GM19438 (cell line): ENCODE data around the gene ZNF697.
"Not testable (repeated sequence)": the region's sequence is repeated elsewhere in the genome, so short reads cannot be mapped to it uniquely, and the experiment has no call there.

Experiments
- ATAC-seq: cut with Tn5 transposase; IDR thresholded peaks from one replicate; pipeline ENCODE4 v1.9.1; 2021; ENCODE audit warnings: low read depth; ENCODE audit not compliant: unreplicated experiment

ZNF697 gene

DNA sequence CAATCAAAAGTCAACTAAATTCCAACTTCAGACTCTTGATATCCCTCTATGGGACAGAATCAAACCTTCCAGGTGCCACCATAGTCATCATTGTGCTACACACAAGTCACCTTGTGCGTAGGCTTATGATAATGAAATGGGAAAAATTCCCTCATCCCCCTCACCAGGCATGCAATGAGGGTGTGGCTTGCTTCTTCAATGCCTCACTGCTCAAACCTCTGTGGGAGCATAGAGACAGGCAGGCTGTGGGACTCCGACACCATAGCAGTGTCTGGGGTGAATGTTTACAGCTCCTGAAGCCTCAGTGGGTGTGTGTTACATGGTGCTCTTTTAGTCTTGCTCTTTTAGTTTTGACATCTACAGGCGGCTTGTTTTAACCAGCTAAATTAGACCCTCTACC, 42.4 kb downstream of the ZNF697 start:
- ATAC-seq = no peak

DNA sequence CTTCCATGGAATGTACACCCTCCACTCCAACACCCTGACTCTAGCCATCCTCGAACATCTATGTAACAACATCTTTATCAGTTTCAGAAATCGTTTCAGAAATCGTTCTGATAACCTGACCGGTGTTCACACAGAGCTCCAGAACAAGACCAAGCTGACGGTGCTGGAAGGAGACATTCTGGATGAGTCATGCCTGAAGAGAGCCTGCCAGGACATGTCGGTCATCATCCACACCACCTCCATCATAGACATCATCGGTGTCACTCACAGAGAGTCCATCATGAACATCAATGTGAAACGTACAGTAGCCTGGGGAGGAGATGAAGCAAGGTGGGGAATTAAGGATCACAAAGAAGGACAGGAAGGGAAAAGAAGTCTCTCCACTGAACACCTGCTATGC, 43.0 kb downstream of the ZNF697 start:
- ATAC-seq = not testable (repeated sequence)

DNA sequence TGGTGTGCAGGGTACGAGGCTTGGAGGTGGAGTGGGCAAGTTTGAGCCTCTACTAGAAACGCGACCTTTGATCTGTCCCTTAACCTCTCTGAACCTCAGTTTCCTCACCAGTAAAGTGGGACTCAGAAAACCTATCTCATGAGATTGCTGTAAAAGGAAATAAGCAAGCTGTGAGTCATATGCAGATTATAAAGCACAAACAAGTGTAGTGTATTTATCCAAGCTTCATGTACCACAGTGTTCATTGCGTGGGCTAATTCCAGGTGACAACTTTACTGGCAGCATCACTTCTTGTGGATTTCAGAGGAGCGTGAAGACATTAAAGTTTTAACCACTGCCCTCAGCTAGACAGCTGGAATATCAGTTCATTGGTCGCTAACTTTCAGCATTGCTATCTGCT, 44.4 kb downstream of the ZNF697 start:
- ATAC-seq = no peak

DNA sequence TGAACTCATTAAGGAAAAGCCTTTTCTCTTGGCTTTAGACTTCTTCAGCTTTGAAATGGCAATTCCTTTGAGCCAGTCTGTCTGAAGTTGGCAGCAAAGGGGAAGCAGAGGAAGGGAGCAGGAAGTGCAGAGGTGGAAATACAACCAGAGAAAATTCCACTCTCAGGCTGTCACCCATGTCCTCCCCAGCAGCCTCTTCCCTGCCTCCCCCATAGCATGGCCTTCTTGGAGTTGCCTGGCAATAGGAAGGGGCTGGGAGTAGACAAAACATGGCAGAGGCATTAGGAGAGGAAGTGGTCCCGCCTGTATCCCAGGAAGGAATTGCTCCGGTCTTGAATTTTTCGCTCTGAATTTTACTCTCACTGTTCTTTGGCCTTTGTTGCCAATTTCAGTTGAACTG, 44.8 kb downstream of the ZNF697 start:
- ATAC-seq = not testable (repeated sequence)

DNA sequence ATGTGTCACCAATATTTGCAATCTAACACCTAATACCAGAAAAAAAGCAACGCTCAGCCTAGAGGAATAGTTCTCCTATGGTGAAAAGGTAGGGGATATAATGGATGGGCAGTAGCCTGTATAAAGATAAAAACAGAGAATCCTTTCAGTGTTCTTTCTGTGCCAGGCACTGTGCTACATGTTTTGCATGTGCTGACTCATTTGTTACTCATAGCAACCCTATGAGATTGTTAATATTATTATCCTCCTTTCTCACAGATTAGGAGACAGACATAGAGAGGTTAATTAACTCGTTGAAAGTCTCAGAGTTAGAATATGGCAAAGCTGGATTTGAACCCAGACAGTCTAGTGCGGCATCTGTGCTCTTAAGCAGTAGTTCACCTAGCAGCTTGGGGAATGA, 45.3 kb downstream of the ZNF697 start:
- not testable (repeated sequence) for ATAC-seq

DNA sequence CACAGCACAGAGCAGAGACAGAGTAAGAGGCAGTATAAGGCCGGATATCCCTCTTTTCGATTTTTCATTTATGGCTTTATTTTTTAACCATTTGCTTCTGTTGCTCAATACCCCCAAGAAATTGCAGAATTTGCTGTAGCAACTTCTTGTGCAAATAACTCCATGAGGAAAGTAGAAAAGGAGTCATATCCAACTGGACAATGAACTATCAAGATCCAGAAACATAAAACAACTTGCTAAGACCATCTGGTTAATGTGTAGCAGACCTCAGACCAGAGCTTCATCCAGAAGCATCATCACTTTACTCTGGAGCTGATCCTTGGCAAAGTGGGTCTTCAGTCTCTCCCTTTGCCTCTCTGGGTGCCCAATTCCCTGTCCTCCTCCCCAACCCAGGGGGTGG, 45.9 kb downstream of the ZNF697 start:
- ATAC-seq = no peak

DNA sequence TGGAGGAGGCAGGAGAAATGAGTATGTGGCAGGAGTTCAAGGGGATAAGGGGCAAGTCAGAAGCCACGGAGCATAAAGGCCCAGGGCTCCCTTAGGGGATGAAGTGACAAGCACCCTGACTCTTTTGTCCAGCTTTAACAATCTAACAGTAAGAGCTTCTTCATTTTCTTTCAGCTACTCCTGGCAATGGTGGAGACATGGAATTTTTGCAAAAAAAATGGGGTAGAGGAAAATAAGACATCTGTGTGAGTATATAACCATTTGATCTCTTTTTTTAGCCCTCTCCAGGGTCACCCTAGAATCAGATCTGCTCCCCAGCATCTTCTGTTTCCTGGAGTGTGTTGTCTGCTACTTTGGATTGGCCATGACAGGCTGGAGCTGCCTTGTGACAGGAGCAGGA, 47.1 kb downstream of the ZNF697 start:
- no peak for ATAC-seq

DNA sequence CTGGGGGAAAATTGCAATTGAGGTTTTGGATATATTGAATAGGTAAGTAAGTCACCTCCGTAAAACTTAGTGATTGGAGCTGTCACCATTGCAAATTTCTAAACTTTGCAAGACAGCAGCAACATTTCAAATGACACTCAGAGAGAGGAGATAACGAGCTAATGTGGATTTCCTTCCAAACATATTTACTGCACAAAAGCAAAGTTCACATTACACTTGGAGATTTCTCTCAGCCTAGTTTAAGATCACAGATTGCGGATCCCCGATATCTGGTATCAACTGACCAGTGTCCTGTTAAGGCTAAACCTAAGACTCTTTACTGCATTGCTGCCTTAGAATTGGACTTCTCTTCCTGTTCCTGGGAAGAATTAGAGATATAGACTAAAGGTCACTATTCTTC, 47.5 kb downstream of the ZNF697 start:
- no peak for ATAC-seq

DNA sequence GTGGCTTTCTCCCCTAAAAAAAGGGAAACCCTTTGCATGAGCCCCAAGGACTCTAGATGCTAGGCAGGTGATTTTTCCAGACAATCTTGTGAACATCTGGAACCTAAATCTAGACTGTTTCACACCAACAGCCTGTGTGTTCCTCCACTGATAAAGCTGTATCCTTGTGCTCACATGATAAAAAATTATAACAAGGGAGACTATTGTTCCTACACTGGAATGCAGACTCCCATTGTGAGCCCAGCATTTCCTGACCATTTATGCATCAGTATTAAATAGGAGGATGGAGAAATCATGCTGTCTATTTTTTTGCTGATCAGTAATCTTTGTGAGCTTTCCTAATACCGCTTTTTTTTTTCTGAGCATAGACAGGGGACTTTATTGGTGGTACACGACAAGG, 52.5 kb downstream of the ZNF697 start:
- no peak for ATAC-seq

DNA sequence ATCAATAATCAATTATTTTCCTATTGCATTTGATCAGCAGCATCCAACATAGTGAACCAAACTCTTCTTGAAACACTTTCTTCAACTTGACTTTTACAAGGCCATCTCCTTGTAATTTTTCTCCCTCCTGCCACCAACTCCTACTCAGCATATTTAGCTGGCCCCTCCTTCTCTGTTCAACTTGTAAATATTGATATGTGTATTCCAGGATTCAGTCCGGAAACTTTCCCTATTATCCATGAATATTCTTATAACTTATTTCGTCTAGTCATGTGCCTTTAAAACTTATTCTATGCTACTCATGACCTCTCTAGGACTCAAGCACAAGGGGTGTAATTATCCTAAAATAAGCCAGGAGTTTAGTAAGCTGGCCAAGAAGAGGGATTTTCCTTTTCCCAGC, 52.9 kb downstream of the ZNF697 start:
- ATAC-seq = no peak

DNA sequence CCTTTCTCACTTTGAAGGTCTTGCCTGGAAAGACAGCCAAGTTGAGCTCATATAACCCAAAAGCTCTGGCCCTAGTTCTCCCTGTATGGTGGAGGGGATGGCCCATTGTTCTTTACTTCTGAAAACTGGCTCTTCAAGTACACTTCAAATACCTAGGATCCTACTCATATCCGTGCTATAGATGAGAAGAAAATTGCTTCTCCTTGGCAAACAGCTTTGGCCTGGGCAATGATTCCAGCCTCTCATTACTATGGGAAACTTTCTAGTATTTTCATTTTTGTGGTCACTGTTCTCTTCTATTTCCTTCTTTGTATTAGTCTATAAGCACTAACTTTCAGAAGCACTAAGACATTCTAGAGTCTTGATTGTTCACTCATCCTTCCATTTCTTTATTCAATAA, 53.7 kb downstream of the ZNF697 start:
- no peak for ATAC-seq

DNA sequence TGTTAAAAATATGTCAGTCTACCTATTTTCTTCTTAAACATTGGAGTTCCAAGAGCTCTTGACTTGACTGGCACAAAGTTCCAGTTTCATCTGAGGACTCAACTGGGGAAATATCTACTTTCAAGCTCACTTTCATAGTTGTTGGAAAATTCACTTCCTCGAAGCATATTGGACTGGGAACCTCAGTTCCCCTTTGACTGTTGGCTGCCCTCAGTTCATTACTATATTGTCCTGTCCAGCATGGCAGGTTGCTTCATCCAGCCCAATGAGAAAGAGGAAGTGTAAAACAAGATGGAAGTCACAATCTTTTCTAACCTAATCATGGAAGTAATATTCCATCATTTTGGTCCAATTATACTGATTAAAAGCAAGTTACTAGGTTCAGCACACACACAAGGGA, 54.3 kb downstream of the ZNF697 start:
- no peak for ATAC-seq

DNA sequence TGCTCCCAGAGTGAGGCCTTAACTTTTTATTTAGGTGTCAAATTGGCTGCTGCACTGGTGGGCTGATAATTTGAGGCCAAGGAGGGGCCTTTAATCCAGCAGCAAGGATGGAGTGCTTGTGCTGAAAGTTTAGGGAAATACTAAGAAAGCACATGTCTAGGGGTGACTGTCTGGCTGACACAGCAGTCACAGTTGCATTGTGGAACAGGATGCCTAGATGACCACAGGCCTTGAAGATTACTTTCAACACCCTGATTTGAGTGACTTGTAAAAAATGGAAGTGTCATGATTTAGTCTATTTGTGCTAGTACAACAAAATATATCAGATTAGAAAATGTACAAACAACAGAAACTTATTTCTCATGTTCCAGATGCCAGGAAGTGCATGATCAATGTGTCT, 57.7 kb downstream of the ZNF697 start:
- no peak for ATAC-seq

DNA sequence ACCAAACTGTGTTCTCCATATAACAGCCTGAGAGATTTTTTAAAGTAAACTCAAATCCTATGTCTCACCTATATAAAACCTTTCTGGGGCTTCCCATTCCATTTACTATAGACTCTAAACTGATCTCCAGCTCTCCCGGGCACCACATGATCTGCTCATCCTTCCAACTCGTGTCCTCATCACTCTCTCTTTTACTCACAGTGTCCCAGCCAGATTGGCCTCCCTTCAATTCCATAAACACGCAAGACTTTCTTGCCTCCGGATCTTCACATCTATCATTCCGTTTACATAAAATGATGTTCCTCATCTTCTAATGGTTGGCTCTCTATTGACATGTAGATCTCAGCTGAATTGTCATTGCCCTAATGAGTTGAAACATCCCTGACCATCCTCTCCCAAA, 59.4 kb downstream of the ZNF697 start:
- no peak for ATAC-seq

DNA sequence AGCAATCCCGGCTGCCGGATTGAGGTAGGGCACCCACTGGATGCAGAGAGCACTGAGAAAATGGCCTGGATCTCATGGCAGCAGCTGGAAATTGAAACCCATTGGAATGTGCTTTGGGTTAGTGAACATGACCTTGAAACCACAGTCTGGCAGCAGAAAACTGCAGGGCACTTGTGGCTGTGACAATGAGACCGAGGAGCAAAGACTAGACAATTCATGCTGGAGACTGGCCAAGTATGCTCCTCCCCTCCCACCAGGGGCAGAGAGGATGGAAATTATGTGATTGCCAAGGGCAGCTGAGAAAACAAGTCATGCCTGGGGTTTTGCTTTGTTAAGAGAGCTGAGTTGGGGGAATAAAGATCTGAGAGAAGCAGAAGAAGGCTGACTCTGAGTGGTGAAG, 60.7 kb downstream of the ZNF697 start:
- ATAC-seq = no peak

DNA sequence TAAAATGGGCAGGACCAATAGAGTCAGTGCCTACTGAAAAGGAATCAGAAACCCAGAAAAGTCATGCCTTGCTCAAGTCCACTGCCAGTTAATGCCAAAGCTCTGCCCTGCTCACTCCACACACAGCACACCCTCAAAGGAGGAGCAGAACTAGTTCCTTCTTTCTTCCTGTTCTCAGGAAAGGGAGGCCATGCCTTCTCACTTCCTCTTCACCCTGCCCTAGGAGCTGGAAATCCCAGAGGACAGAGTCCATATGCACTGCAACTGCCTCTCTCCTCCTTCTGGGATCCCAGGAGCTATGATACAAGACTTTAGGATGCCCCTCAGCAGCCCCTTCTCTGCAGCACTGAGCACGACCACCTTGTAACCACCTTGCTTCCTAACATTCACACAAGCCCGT, 62.3 kb downstream of the ZNF697 start:
- ATAC-seq = not testable (repeated sequence)

DNA sequence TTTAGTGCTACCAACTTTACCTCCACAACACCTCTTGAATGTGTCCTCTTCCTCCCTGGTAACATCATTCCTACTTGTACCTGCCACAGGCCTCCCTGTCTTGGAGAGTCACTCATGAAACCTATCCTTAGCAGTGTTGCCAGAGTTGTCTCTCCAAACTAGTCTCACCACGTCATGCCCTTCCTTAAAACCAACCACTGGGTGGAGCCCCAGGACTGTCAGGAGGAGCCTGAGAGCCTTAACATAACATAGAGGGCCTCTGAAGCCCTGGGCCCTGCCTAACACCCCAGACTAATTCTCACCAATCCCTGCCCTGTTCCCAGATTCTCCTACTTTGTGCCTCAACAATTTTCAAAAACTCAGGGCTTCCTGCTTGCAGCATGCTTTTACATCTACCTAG, 65.3 kb downstream of the ZNF697 start:
- no peak for ATAC-seq

DNA sequence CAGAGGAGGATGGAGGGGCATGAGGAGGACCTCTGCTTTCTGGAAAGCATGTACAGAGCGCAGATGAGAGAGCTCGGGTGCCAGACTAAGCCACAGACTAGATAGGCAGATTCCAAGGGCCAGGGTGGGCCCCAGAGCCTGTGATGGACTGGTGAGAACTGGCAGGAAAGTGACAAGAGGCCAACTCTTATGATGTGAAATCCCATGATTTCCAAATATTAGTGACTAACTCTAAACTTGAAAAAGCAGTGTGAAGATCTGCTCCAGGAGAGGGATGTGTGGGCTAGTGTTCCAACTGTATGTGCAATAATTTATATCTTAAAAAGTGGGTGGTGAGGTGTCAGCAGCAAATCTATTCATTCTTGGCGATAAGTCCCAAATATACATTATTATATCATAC, 67.0 kb downstream of the ZNF697 start:
- not testable (repeated sequence) for ATAC-seq

DNA sequence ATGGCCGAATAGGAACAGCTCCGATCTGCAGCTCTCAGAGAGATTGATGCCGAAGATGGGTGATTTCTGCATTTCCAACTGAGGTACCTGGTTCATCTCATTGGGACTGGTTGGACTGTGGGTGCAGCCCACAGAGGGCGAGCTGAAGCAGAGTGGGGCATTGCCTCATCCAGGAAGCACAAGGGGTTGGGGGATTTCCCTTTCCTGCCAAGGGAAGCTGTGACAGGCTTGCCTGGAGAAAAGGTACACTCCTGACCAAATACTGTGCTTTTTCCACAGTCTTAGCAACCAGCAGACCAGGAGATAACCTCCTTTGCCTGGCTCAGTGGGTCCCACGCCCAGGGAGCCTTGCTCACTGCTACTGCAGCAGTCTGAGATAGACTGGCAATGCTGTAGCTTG, 74.2 kb downstream of the ZNF697 start:
- ATAC-seq = no peak

DNA sequence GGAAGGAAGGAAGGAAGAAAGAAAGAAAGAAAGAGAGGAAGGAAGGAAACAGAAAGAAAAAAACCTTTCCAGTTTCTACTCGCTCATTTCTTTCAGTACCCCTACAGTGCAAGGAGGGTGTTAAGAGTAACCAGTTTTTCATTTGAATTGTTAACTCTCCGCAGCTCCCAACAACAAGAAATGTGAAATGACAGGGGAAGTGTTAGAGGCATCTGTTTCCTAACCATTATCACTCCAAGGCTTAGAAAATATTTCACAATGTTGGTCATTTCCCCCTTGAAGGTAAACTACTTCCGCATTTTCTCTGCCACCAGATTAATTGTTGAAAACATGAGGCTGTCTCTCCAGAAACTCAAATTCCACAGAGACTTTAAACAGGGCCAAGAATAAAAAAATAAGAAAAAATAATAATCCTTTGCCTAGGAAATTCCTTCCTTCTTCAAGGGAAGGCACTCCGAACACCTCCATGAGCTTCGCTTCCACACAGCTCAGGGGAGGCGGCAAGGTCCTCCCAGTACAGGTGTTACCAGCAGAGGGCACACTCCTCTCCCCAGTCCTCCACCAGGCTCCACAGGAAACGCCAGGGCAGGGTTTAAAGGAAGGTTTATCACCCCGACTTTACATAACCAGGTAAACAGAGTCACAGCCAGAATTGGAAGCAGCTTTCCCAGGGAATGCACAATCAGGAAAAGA, 78.0 kb downstream of the ZNF697 start:
- not testable (repeated sequence) for ATAC-seq
